Kidney glomerular epithelial cell (primary cell): ENCODE results near the gene SECISBP2.

Source experiments
- DNase-seq: peaks from one replicate; lab custom pipeline; 2025; lab: John Stamatoyannopoulos, UW

SECISBP2 gene

DNA sequence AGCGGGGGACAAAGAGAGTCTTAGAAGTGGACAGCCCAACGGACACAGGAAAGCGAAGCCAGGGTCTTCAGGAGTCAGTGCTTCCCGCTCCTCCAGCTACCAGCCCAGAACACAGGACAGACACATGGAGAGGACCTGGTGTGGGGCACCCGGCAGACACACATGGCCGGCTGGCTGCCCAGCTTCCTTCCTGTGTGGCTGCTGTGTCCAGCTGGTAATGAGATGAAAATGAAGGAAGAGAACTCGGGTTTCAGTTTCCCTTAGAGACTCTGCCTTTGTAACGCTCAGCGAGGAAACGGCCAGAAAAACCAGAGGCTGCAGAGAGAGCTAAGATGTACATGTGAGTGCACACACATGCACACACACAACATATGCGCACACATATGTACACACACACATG, 87.5 kb downstream of the SECISBP2 start:
- no peak for DNase-seq

DNA sequence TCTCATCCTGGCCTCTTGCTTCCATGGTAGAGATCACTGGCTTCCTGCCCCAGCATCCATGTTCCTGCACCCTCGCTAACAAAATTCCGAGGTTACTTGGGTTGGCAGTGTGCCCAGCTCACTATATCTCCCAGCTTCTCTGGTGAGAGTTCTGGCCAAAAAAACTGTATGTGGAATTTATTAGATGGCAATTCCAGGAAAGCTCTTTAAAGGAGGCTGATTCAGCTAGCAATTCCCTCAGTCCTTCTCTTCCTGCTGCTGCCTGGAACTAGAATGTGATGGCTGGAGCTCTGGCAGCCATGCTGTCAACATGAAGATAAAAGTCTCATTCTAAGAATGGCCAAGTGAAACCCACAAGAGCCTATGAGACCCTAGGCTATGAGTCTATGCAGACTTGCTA, 88.8 kb downstream of the SECISBP2 start:
- no peak for DNase-seq

DNA sequence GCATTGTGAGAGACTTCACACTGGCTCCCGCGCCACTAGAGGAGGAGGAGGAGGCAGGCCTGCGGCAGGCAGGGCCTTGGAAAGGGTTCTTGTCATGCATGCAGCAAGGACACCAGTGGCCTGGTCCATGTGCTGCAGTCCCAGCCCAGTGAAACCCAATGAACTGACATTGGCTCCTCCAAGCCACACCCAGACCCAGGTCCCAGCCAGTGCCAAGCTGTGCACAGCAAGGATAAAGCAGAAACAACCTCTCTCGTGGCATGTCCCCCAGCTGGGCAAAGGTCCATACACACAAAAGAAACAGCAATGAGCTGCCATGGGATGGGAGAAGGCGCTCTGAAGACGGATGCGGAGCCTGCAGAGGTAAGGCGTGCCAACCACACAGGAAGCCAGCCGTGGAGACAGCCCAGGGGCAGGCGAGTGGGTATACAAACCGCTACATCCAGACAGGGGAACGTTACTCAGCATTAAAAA, 90.4 kb downstream of the SECISBP2 start:
- DNase-seq, result peak; percentile 20
